HEK293 (cell line): ENCODE results near the gene DHX8.

Source experiments
- CTCF ChIA-PET: fragments of 350-600 bp; formaldehyde crosslinking; extraction: SDS; loops from one replicate; lab custom pipeline; 2021; ENCODE audit warnings: antibody characterized with exemption; lab: Yijun Ruan, JAX
- POLR2A ChIA-PET: fragments of 300-600 bp; formaldehyde crosslinking; extraction: SDS; loops from one replicate; lab custom pipeline; 2020; ENCODE audit warnings: antibody characterized with exemption, inconsistent platforms; lab: Yijun Ruan, JAX
- H3K27ac ChIP-seq: fragments of 200-500 bp; sonication (Bioruptor generic); 2 replicates; pipeline ENCODE4 v1.5.1; 2014; ENCODE audit warnings: low read depth, low read length, control low read depth, inconsistent platforms; ENCODE audit errors: extremely low read depth
- H3K36me3 ChIP-seq, 2 experiments: fragments of 200-500 bp in 1 of 2; sonication (Bioruptor generic) in 1 of 2; 1 replicate in 1 of 2; 2 replicates in 1 of 2; pipeline ENCODE4 v1.5.1; 2014 to 2017; ENCODE audit warnings: inconsistent platforms in 2 of 2, low read length in 2 of 2; ENCODE audit not compliant: control insufficient read depth in 2 of 2, insufficient read depth in 1 of 2
- H3K4me1 ChIP-seq: fragments of 200-500 bp; sonication (Bioruptor generic); 2 replicates; pipeline ENCODE4 v1.5.1; 2014; ENCODE audit warnings: mild to moderate bottlenecking, low read length, inconsistent platforms; ENCODE audit not compliant: control insufficient read depth, insufficient read depth
- H3K4me3 ChIP-seq: 2 replicates; pipeline ENCODE4 v1.5.1; 2011; ENCODE audit warnings: low read depth, mild to moderate bottlenecking, control low read depth, low read length, moderate library complexity
- H3K9me3 ChIP-seq: fragments of 200-500 bp; sonication (Bioruptor generic); 2 replicates; pipeline ENCODE4 v1.5.1; 2014; ENCODE audit warnings: low read depth, low read length, inconsistent platforms; ENCODE audit not compliant: control insufficient read depth, insufficient read depth
- KLF1 ChIP-seq: fragments of 450-650 bp; formaldehyde crosslinking; IDR thresholded peaks from 2 replicates; pipeline ENCODE4 v1.5.1; 2016; ENCODE audit warnings: missing biosample characterization, missing genetic modification characterization
- MZF1 ChIP-seq: fragments of 450-650 bp; formaldehyde crosslinking; IDR thresholded peaks from 2 replicates; pipeline ENCODE4 v1.5.1; 2017; ENCODE audit warnings: missing biosample characterization, missing genetic modification characterization, borderline replicate concordance
- REST ChIP-seq: fragments of 450-650 bp; formaldehyde crosslinking; IDR thresholded peaks from 2 replicates; pipeline ENCODE4 v1.5.1; 2016; ENCODE audit warnings: missing biosample characterization, missing genetic modification characterization
- SCRT2 ChIP-seq: fragments of 450-650 bp; formaldehyde crosslinking; IDR thresholded peaks from 2 replicates; pipeline ENCODE4 v1.5.1; 2016; ENCODE audit warnings: missing biosample characterization, missing genetic modification characterization
- YY1 ChIP-seq: fragments of 450-650 bp; formaldehyde crosslinking; IDR thresholded peaks from 2 replicates; pipeline ENCODE4 v1.5.1; 2018; ENCODE audit warnings: missing biosample characterization, missing genetic modification characterization
- ZBTB11 ChIP-seq: fragments of 450-650 bp; formaldehyde crosslinking; conservative IDR thresholded peaks from 2 replicates; pipeline ENCODE4 v1.5.1; 2016; ENCODE audit warnings: low read depth, missing biosample characterization, missing genetic modification characterization
- ZIC2 ChIP-seq: fragments of 450-650 bp; formaldehyde crosslinking; IDR thresholded peaks from 2 replicates; pipeline ENCODE4 v1.5.1; 2016; ENCODE audit warnings: missing biosample characterization, missing genetic modification characterization
- ZNF114 ChIP-seq: fragments of 450-650 bp; formaldehyde crosslinking; IDR thresholded peaks from 2 replicates; pipeline ENCODE4 v1.5.0; 2017; ENCODE audit warnings: missing biosample characterization, missing genetic modification characterization
- ZNF311 ChIP-seq: fragments of 450-650 bp; formaldehyde crosslinking; IDR thresholded peaks from 2 replicates; pipeline ENCODE4 v1.5.1; 2017; ENCODE audit warnings: missing biosample characterization, missing genetic modification characterization, borderline replicate concordance
- ZNF362 ChIP-seq: fragments of 450-650 bp; formaldehyde crosslinking; IDR thresholded peaks from 2 replicates; pipeline ENCODE4 v1.5.1; 2016; ENCODE audit warnings: missing biosample characterization, missing genetic modification characterization
- ZNF366 ChIP-seq: fragments of 450-650 bp; formaldehyde crosslinking; conservative IDR thresholded peaks from 2 replicates; pipeline ENCODE4 v1.5.1; 2016; ENCODE audit warnings: missing biosample characterization, missing genetic modification characterization
- ZNF416 ChIP-seq: fragments of 450-650 bp; formaldehyde crosslinking; IDR thresholded peaks from 2 replicates; pipeline ENCODE4 v1.5.1; 2016; ENCODE audit warnings: missing biosample characterization, missing genetic modification characterization
- ZNF585B ChIP-seq: fragments of 450-650 bp; formaldehyde crosslinking; IDR thresholded peaks from 2 replicates; pipeline ENCODE4 v1.5.1; 2016; ENCODE audit warnings: missing biosample characterization, missing genetic modification characterization
- ZNF621 ChIP-seq: fragments of 450-650 bp; formaldehyde crosslinking; IDR thresholded peaks from 2 replicates; pipeline ENCODE4 v1.5.1; 2017; ENCODE audit warnings: missing biosample characterization, missing genetic modification characterization
- ZNF654 ChIP-seq: fragments of 450-650 bp; formaldehyde crosslinking; IDR thresholded peaks from 2 replicates; pipeline ENCODE4 v1.5.1; 2016; ENCODE audit warnings: low read depth, missing biosample characterization, missing genetic modification characterization
- ZNF785 ChIP-seq: fragments of 450-650 bp; formaldehyde crosslinking; IDR thresholded peaks from 2 replicates; pipeline ENCODE4 v1.5.1; 2016; ENCODE audit warnings: missing biosample characterization, missing genetic modification characterization
- ZNF791 ChIP-seq: fragments of 450-650 bp; formaldehyde crosslinking; IDR thresholded peaks from 2 replicates; pipeline ENCODE4 v1.5.1; 2016; ENCODE audit warnings: missing biosample characterization, missing genetic modification characterization
- ZNF792 ChIP-seq: fragments of 450-650 bp; formaldehyde crosslinking; IDR thresholded peaks from 2 replicates; pipeline ENCODE4 v1.5.1; 2016; ENCODE audit warnings: missing biosample characterization, missing genetic modification characterization

DHX8 gene

GRCh38 chr17:43479948-43480347, 3.8 kb upstream of the DHX8 start:
- TF ChIP-seq ZNF366 (no peak), YY1 (tag by site-specific recombination) (no peak), ZNF585B (tag by site-specific recombination) (no peak), ZNF114 (tag by site-specific recombination) (no peak), ZNF791 (tag by site-specific recombination) (no peak), ZNF362 (0 out of 2 replicates have a peak, but pooled peaks have one; percentile 1), ZNF311 (no peak)
- CTCF ChIA-PET, result interaction anchor here (0.6 to 11.9 kb wide), 3 partner anchors 25 to 648 kb away, joined by 3 to 406 read pairs (median 3); partner anchors contain the start of gene ARL4D
- no peak overlapping the region for H3K4me3 ChIP-seq
- H3K4me1 ChIP-seq, result peaks cover 3% of the 10 kb centered on the region; the same call in 1 of the 2 replicates
- POLR2A ChIA-PET, result interaction anchor here (0.6 kb wide), 1 partner anchor 111 kb away, joined by 3 read pairs; no protein-coding TSS in a partner anchor
- no peaks in the 10 kb centered on the region for H3K9me3 ChIP-seq
- no peaks in the 10 kb centered on the region for H3K36me3 ChIP-seq
- no peak overlapping the region for H3K27ac ChIP-seq

GRCh38 chr17:43482103-43483012, 1.4 kb upstream of the DHX8 start:
- no peak overlapping the region for H3K4me3 ChIP-seq
- ChIA-PET CTCF (interaction anchor here (0.6 to 11.9 kb wide), 29 partner anchors 8 to 391 kb away, joined by 3 to 406 read pairs (median 4); partner anchors contain the start of gene ARL4D), POLR2A (interaction anchor here (1.7 to 5.7 kb wide), 5 partner anchors 49 to 114 kb away, joined by 7 to 76 read pairs (median 40); partner anchors contain the start of gene ARL4D)
- TF ChIP-seq REST (tag by site-specific recombination), result no peak
- TF ChIP-seq ZNF785 (tag by site-specific recombination), result no peak
- TF ChIP-seq ZNF654, result no peak
- no peak for TF ChIP-seq ZBTB11
- TF ChIP-seq ZNF792, result no peak
- TF ChIP-seq KLF1 (tag by site-specific recombination), result no peak
- no peak for TF ChIP-seq MZF1 (tag by site-specific recombination)
- TF ChIP-seq ZNF621, result no peak
- TF ChIP-seq SCRT2 (tag by site-specific recombination), result no peak
- TF ChIP-seq ZIC2 (tag by site-specific recombination), result no peak
- TF ChIP-seq ZNF416 (tag by site-specific recombination), result no peak
- no peaks in the 10 kb centered on the region; a peak in 1 of 3 replicates for H3K36me3 ChIP-seq
- H3K9me3 ChIP-seq, result no peaks in the 10 kb centered on the region
- peaks cover 10% of the 10 kb centered on the region for H3K4me1 ChIP-seq
- no peak overlapping the region for H3K27ac ChIP-seq
